Prostate gland (tissue), 2 donors: ENCODE results near the gene SUSD3.

Experiments
- CTCF ChIP-seq, 4 experiments: fragments of 200-600 bp in 2 of 4; fragments of 450-650 bp in 2 of 4; sonication (generic) in 2 of 4; IDR thresholded peaks; 1 replicate in 3 of 4; 2 replicates in 1 of 4; pipeline ENCODE4 v1.5.1; 2016 to 2019; ENCODE audit warnings: antibody characterized with exemption in 4 of 4, mild to moderate bottlenecking in 2 of 4, moderate library complexity in 2 of 4
- POLR2A ChIP-seq: fragments of 450-650 bp; IDR thresholded peaks from one replicate; pipeline ENCODE4 v1.6.1; 2016; ENCODE audit warnings: antibody characterized with exemption, mild to moderate bottlenecking

DNA sequence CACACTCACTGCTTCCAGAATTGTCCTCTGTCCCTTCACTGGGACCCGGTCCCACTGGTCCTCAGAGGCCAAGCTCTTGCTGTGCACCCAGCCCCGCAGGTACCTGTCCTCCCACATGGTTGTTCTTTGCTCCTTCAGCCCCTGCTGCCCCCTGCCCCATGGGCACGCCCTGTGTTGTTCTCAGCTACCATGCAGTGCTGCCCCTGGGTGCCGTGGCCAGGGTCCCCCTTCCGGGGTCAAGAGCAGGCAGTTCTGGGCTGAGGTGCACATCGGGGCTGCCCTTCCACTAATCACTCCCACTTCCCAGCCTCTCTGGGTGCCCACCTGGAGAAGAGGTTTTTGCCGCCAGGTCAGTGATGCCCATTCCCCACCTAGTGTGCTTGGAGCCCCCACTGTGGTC, 31.9 kb upstream of the SUSD3 start:
- TF ChIP-seq CTCF (IDR thresholded peaks at IDR 0.05): no peak
- no peak for TF ChIP-seq POLR2A
